Erythroblast (primary cell): ENCODE data around the gene EIF6.

Experiments used
- DNase-seq, 2 experiments: peaks; one replicate each; lab custom pipeline; 2025; lab: John Stamatoyannopoulos, UW
- GATA1 ChIP-seq: IDR thresholded peaks from 2 replicates; pipeline ENCODE4 v1.6.1; 2011; ENCODE audit warnings: low read depth, mild to moderate bottlenecking, control low read depth, low read length, moderate library complexity
- POLR2A ChIP-seq: IDR thresholded peaks from 2 replicates; pipeline ENCODE4 v1.6.1; 2011; ENCODE audit warnings: mild to moderate bottlenecking, low read length

Gene EIF6

DNA sequence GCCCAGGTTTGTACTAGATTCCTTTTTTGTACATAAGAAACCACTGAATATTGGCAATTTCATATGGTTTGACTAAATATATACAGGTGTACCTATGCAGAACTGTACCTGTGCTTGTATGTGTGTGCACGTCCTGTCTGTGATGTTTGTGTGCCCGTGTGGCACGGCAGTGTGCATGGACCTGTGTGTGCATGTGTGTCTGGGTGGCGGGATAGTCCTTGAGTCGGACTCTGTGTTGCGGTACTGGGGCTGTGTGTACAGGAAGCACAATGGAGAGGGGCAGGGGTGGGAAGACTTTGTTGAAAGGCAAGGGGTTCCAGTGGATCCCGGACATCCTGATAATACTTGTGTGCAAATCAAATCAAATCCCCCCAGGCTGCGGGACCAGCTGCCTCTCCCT lies 11.1 kb upstream of the EIF6 start:
- TF ChIP-seq GATA1 (no peak), POLR2A (no peak)
- DNase-seq: no peak

DNA sequence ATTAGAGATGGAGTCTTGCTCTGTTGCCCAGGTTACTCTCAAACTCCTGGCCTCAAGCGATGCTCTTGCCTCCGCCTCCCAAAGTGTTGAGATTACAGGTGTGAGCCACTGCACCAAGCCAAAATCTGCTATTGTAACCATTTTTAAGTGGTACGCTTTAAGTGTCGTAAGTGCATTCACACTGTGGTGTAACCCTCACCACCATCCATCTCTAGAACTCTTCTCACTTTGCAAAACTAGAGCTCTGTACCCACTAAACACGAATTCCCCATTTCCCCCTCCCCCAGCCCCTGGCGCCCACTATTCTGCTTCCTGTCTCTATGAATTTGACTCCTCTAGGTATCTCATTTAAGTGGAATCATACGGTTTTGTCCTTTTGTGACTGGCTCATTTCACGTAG lies 10.5 kb upstream of the EIF6 start:
- TF ChIP-seq GATA1 (no peak), POLR2A (no peak)
- no peak for DNase-seq

DNA sequence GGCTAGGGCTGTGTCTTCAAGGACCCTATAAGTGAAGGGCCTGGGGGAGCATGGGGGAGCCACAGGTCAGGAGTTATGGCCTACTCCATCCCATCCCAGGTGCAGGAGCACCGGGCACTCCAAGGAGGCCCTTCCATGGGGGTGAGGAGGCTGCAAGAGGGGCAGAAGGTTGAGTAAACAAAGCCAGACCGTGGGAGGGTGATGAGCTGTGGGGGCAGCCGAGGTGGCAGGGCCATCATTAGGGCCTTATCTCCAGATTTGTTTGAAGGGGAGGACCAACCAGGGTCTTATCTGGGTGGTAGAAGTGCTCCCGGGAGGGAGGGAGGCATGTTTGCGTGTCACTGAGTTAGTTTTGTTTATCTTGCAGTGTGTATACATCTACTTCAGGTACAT lies 9.7 kb upstream of the EIF6 start:
- no peak for DNase-seq
- no peak for TF ChIP-seq GATA1
- TF ChIP-seq POLR2A: no peak

DNA sequence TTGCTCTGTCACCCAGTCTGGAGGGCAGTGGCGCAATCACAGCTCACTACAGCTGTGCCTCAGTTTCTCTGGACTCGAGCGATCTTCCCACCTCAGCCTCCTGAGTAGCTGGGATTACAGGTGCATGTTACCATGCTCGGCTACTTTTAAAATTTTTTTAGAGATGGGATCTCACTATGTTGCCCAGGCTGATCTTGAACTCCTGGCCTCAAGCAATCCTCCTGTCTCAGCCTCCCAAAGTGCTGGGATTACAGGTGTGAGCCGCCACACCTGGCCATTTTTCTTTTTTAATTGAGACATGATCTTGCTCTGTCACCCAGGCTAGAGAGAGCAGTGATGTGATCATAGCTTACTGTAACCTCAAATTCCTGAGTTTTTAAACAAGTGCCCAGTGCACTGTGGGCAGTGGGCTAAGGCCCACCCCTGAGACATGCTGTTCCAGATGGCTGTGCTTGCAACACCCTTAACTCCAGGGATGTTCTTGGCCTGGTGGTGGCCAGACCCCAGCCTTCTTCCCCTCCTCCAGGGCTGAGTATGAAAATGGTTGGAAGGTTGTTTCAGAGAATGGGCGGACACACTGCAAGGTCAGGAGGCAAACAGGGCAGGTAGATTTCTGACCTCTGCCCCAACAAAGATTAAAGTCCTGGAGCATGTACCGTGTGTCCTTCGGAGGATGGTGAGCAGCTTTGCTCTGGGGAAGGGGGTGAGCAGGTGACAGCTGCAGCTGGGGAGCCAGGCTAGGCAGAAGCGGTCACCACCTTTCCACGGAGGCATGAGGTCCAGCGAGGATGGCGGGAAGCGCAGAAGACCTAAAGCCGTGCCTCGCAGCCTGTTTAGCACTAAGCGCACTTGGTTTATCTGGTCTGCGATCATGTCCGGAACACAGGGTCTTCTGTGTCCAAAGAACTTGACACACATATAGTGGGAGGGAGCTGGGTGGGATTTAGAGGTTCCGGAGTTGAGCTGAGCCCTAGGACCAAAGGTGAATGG lies 9.0 kb upstream of the EIF6 start:
- DNase-seq: no peak

DNA sequence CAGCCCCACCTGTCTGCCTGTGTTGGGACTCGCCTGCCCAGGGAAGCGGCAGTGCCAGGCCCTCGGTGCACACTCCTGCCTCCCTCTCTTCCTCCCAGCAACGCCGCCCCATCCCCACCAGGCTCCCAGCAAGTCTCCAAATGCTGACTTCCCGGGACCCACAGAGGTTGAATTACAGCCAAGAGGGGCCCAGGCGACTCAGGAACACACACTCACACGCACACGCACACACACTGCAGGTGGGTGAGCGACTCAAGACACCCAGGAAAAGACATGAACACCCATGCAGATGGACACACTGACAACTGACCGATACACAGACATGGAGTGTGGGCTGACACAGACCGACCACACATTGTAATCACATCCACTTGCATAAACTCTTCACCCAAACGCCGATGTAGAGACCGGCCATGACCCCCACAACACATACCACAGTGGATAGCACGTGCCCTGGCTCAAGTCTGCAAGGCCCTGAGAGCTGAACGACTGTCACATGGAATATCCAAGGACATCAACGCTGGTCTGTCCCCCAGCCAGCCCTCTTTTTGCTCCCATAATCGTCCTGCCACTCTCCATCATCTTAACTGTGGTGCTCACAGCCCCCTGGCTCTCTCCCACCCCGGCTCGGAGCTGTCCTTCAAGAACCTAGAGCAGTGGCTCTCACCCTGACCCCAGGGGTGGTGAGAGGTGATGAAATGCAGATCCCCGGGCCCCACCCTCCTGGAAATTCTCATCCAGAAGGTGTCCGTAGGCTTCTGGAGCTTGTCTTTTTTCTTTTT lies 8.1 kb upstream of the EIF6 start:
- no peak for DNase-seq
- TF ChIP-seq POLR2A: no peak
- no peak for TF ChIP-seq GATA1

More for the DNA sequence above, 9.0 kb upstream of the EIF6 start:
- TF ChIP-seq POLR2A (no peak), GATA1 (no peak)

DNA sequence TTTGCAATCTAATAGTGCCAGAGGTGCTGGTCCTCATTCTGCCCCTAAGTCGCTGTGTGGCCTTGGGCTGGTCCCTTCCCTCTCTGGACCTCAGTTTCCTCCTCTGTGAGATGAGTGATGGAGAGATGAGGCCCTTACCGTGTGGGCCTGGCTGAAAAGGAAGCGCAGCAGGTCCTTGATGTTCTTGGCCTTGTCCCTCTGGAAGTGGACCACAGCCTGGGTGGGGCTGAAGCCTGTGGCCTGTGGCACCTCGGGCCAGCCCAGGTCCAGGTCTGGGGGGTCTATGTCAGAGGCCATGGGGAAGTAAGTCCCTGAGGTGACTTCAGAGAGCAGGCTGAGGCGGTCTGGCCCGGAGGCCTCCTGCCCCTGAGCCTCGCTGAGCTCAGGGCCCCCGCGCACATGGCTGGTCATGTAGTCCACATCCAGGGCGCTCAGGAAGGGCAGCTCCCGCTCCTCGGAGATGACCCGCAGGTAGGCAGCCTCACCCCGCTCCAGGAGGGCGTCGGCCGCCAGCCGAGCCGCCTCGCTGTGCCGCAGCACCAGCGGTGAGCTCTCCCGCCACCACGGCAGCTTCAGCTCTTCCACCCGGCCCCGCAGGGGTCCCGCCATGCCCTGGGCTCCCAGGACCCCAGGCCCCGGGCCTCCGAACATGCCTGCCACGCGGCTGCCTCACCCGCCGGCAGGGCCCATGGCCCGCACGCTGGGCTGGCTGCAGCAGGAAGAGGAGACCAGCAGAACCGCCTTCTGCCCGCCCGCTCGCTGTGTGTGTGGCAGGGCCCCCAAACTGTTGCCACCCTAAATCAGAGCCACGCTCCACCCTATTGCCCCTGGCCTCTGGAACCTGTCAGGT lies 7.3 kb upstream of the EIF6 start, which contains the start of gene FAM83C:
Gene FAM83C, minus strand, starts transcription at position 772 of the 850 bp plus-strand sequence. Its CDS starts 121 bp downstream, at position 651.
- TF ChIP-seq POLR2A (no peak), GATA1 (no peak)
- no peak for DNase-seq

DNA sequence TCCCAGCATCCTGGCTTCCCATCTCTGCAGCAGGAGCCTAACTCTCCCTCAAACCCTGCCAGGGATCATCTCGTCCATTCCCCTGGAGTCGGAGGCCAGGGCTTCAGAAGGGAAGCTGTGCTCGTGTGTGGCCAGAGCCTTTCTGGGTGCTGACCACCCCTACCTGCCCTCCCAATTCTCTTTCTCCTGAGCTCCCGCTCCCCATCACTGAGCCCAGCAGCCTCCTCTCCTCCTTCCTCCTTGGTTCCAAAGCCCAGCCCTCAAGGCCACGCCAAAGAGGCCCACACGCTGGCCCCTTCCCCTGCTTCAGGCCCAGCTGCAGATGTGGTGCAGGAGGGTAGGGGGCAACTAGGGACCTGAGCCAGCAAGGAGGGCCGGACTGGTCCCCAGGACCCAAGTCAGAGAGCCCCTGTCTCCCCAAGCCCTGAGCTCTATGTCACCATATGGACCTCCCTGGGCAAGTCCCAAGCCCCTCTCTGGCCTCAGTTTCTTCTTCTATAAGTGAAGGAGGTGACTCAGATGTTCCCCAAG lies 6.4 kb upstream of the EIF6 start:
- no peak for TF ChIP-seq GATA1
- no peak for TF ChIP-seq POLR2A
- no peak for DNase-seq

DNA sequence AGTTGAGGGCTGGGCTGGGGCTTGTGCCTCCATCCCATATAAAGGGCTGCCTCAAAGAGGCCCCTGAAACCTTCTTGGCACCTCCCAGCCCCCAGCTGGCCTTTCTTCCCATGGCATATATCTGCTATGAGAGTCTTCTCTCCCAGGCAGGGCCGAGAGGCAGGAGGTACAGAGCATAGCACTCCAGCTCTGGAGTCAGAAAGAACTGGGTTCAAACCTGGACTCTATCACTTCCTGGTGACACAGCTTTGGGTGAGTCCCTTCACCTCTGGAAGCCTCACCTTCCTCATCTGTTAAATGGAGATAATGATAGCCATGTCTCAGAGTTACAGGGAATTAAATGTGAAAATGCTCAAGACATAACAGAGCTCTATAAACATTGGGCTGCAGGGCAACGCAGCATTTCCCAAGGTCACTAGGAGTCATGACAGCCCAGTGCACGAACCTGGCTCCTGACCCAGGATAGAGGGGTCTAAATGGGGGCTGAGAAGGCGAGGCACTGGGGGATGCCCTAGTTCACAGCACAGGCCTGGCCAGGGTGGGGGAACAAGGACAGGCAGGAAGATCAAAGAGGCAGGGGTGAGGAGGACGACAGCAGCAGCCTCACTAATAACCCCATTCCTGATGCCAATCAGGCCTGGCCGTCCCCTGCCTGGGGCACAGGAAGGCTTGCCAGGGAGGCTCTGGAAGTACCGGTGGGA lies 5.8 kb upstream of the EIF6 start:
- DNase-seq: no peak
- no peak for TF ChIP-seq GATA1
- no peak for TF ChIP-seq POLR2A

DNA sequence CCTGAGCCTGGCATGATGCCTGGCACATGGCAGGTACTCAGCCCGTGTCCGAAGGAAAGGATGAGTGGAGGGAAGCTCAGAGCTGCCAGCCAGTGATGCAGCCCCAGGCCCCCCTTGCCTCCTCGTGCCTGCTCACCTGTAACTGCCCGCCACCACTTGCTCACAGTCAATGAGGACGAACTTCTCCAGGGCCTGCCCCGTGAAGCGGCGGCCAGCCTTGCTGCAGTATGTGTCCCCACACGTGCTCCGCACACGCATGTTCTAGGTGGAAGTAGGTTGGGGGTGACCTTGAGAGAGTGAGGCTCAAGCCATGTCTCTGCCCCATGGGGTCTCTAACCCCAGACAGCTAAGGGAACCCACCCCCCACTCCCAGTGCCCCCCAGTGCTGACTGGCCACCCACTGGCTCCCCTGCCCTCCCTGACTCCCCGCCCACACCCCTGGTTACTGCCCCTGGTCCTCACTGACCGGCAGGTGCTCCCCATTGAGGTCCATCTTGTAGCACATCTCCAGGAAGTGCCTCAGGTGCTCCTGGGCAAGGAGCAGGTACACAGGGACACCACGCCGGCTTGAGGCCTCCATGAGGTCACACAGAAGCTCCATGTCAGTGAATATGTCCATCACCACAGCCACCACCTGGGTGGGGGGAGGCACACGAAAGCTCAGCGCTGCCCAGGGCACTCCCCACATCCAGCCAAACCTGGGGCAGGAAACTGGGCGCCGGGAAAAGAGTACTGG lies 3.9 kb upstream of the EIF6 start:
- no peak for TF ChIP-seq POLR2A
- TF ChIP-seq GATA1: no peak
- no peak for DNase-seq

DNA sequence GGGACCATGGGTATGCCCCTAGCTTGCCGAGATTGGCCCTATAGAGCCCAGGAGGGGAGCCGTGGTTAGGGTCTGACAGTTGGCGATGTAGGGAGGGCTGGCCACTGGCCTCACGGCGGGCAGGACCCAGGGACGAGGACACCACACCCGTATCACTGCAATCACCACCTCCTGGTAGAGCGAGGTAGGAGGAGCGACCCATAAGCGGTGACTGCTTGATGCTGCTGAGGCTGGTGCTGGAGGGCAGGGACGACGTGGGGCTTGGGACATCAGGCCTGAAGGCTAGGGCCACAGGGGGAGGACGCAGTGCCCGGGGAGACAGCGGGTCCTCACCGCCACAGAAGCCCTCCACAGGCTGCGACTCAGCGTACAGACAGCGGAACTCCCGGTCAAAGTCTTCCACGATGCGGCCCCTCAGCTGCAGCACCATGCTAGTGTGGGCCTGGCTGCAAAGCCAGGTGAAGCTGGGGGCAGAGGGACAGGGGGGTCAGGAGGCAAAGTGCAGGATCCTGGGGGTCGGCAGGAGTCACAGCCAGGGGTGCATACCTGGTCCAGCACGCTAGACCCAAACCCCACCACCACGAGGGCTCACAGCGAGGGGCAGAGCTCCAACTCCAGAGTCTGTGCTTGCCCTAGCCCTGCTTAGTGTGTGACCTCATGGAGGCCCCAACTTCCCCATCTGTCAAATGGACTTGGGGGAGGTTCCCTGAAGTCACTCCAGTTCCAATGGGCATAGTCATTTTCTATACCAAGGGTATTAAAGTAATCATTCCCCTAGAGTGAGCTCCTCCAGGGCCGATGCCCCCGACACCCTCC lies 3.1 kb upstream of the EIF6 start:
- TF ChIP-seq POLR2A: no peak
- no peak for TF ChIP-seq GATA1
- no peak for DNase-seq

DNA sequence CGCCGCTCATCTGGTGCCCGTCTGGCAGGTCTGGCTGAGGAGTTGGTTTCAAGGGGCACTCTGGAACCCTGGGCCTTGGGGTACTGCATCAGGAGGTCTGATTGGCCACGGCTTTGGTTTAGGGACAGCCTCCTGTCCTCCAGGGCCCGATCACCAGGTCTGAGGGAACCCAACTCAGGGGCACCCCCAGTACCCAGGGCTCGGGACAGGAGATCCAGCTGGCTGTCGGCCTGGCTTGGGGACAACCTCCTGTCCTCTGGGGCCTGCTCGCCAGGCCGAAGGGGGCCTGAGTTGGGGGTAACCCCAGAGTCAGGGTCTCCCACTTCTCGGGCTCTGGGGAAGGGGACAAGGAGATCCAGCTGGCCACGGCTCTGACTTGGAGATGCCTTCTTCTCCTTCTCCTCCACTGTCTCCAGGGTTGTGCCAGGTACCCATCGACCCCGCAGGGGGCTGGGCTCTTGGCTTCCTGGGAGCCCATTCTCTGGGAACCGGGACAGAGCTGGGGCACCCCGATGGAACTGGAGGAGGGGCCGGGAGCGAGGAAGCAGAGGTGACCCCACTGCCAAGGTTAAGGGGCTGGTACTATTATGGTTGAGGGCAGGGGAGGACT lies 2.4 kb upstream of the EIF6 start:
- no peak for TF ChIP-seq GATA1
- TF ChIP-seq POLR2A: no peak
- DNase-seq: no peak
